HepG2 (cell line): ENCODE results near the gene TMEM185A.

Source experiments
- CAMTA2 ChIP-seq: sonication (generic); formaldehyde crosslinking; IDR thresholded peaks from 2 replicates; pipeline ENCODE4 v1.4.0; 2020; ENCODE audit warnings: mild to moderate bottlenecking, missing genetic modification reagents, borderline replicate concordance
- POLR2A ChIP-seq, 2 experiments: IDR thresholded peaks; 2 replicates each; pipeline ENCODE4 v1.6.1; 2011; ENCODE audit warnings: low read depth in 2 of 2, low read length in 2 of 2, mild to moderate bottlenecking in 1 of 2, moderate library complexity in 1 of 2; ENCODE audit not compliant: insufficient read depth in 1 of 2
- ZMAT3 ChIP-seq: sonication (generic); formaldehyde crosslinking; conservative IDR thresholded peaks from 2 replicates; pipeline ENCODE4 v1.7.0; 2021; ENCODE audit warnings: missing genetic modification reagents
- ZNF280B ChIP-seq: sonication (generic); formaldehyde crosslinking; IDR thresholded peaks from 2 replicates; pipeline ENCODE4 v1.5.0; 2020; ENCODE audit warnings: missing genetic modification reagents, mild to moderate bottlenecking, borderline replicate concordance

GRCh38 chrX:149633511-149633910 is 1.9 kb upstream of the TMEM185A start:
- TF ChIP-seq POLR2A (IDR thresholded peaks at IDR 0.05; ENCODE audit: insufficient read depth in 1 of 2, low read depth in 2 of 2, low read length in 2 of 2): no peak
- TF ChIP-seq CAMTA2 (CRISPR knock-in tag): no peak
- no peak for TF ChIP-seq ZNF280B (CRISPR knock-in tag)
- no peak for TF ChIP-seq ZMAT3 (CRISPR knock-in tag)
